Progenitor cell of endocrine pancreas (in vitro differentiated cells): ENCODE results near the gene KCNMA1. TPM values are rescaled to one million over a fixed set of nuclear protein-coding genes. Genes with fewer than 3 reads are reported as not detected.
A peak's percentile ranks its signal among the peaks of the same experiment; 100 is the strongest.

Experiments used
- DNase-seq: peaks from one replicate; pipeline ENCODE4 v3.0.0; 2021; ENCODE audit warnings: low spot score; ENCODE audit not compliant: unreplicated experiment
- H3K27ac Mint-ChIP-seq: 2 replicates; pipeline ENCODE4 v1.8.0; 2021; ENCODE audit warnings: mild to moderate bottlenecking, moderate library complexity, mixed read lengths
- H3K27me3 Mint-ChIP-seq: 2 replicates; pipeline ENCODE4 v1.8.0; 2021; ENCODE audit warnings: mixed read lengths
- H3K36me3 Mint-ChIP-seq: 2 replicates; pipeline ENCODE4 v1.8.0; 2022; ENCODE audit warnings: mixed read lengths; ENCODE audit not compliant: insufficient read depth
- H3K4me1 Mint-ChIP-seq: 2 replicates; pipeline ENCODE4 v1.8.0; 2021; ENCODE audit warnings: low read depth, mixed read lengths
- H3K4me3 Mint-ChIP-seq: 2 replicates; pipeline ENCODE4 v1.8.0; 2021; ENCODE audit warnings: low read depth, mild to moderate bottlenecking, moderate library complexity, mixed read lengths
- H3K9me3 Mint-ChIP-seq: 2 replicates; pipeline ENCODE4 v1.8.0; 2021; ENCODE audit warnings: low read depth, mixed read lengths
- CTCF ChIP-seq: fragments of 200-600 bp; sonication (generic); IDR thresholded peaks from one replicate; pipeline ENCODE4 v1.5.0; 2021; ENCODE audit warnings: antibody characterized with exemption, mild to moderate bottlenecking; ENCODE audit not compliant: unreplicated experiment
- total RNA-seq: library from RNA; stranded (reverse); gene quantifications from 2 replicates; pipeline ENCODE4 v1.2.1, GENCODE V29; 2021

The KCNMA1 gene
- total RNA-seq, 1 donor from 2014 or later = 5.8 TPM

- TF ChIP-seq CTCF = no peak
- no peak for DNase-seq
- H3K9me3 Mint-ChIP-seq = peaks cover 8% of the 10 kb centered on the region
- H3K4me1 Mint-ChIP-seq = peaks cover 13% of the 10 kb centered on the region
- H3K27me3 Mint-ChIP-seq = peaks cover 30% of the 10 kb centered on the region
- H3K4me3 Mint-ChIP-seq = no peak overlapping the region
- H3K27ac Mint-ChIP-seq = no peak overlapping the region
- peaks cover 2% of the 10 kb centered on the region for H3K36me3 Mint-ChIP-seq
These were observed 384.5 kb downstream of the KCNMA1 start for GRCh38 chr10:77253147-77253545.

GRCh38 chr10:77252380-77253146, 385.0 kb downstream of the KCNMA1 start:
- Mint-ChIP-seq H3K4me1 (peaks cover 19% of the 10 kb centered on the region), H3K9me3 (peaks cover 5% of the 10 kb centered on the region), H3K27ac (no peak overlapping the region), H3K36me3 (peaks cover 2% of the 10 kb centered on the region), H3K4me3 (no peak overlapping the region), H3K27me3 (peaks cover 30% of the 10 kb centered on the region)
- no peak for TF ChIP-seq CTCF
- DNase-seq = no peak

GRCh38 chr10:77251297-77252013, 386.2 kb downstream of the KCNMA1 start:
- H3K4me3 Mint-ChIP-seq = no peak overlapping the region
- TF ChIP-seq CTCF = peak; percentile 65
- DNase-seq = no peak
- H3K4me1 Mint-ChIP-seq = peaks cover 30% of the 10 kb centered on the region
- H3K9me3 Mint-ChIP-seq = no peaks in the 10 kb centered on the region
- H3K27ac Mint-ChIP-seq = no peak overlapping the region
- H3K36me3 Mint-ChIP-seq = no peaks in the 10 kb centered on the region
- H3K27me3 Mint-ChIP-seq = peaks cover 37% of the 10 kb centered on the region

- no peak overlapping the region for H3K4me3 Mint-ChIP-seq
- peaks cover 42% of the 10 kb centered on the region for H3K27me3 Mint-ChIP-seq
- DNase-seq = no peak
- no peaks in the 10 kb centered on the region for H3K9me3 Mint-ChIP-seq
- H3K27ac Mint-ChIP-seq = no peak overlapping the region
- no peaks in the 10 kb centered on the region for H3K36me3 Mint-ChIP-seq
- peaks cover 31% of the 10 kb centered on the region for H3K4me1 Mint-ChIP-seq
- TF ChIP-seq CTCF = no peak
These were observed 387.6 kb downstream of the KCNMA1 start for GRCh38 chr10:77249901-77250459.

GRCh38 chr10:77248104-77248790, 389.4 kb downstream of the KCNMA1 start:
- H3K9me3 Mint-ChIP-seq = no peaks in the 10 kb centered on the region
- peaks cover 48% of the 10 kb centered on the region for H3K27me3 Mint-ChIP-seq
- TF ChIP-seq CTCF = no peak
- no peak overlapping the region for H3K27ac Mint-ChIP-seq
- H3K4me1 Mint-ChIP-seq = peaks cover 30% of the 10 kb centered on the region
- H3K36me3 Mint-ChIP-seq = no peaks in the 10 kb centered on the region
- DNase-seq = no peak
- no peak overlapping the region for H3K4me3 Mint-ChIP-seq
